ENCODE data around the gene AKAP14.
"Not testable (repeated sequence)": the region's sequence is repeated elsewhere in the genome, so short reads cannot be mapped to it uniquely, and the experiment has no call there.

Gene AKAP14

GRCh38 chrX:119935215-119935874 is 39.7 kb downstream of the AKAP14 start:
- DNase-seq = no peak

DNA sequence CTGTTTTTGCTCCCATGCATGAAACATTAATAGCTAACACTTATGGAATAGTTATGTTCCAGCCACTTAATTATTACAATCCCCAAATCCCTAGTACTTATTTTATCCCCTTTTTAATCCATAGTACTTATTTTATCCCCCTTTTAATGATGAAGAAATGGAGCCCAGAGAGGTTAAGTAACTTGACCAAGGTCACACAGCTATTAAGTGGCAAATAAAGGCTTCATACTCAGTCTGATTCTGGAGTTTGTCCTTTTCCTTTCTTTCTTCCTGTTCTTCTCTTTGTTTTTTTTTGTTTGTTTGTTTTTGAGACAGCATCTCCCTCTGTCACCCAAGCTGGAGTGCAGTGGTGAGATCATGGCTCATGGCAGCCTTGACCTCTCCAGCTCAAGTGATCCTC is 45.6 kb downstream of the AKAP14 start:
- DNase-seq = no peak

GRCh38 chrX:119942173-119942819 is 46.6 kb downstream of the AKAP14 start:
- no peak for DNase-seq

DNA sequence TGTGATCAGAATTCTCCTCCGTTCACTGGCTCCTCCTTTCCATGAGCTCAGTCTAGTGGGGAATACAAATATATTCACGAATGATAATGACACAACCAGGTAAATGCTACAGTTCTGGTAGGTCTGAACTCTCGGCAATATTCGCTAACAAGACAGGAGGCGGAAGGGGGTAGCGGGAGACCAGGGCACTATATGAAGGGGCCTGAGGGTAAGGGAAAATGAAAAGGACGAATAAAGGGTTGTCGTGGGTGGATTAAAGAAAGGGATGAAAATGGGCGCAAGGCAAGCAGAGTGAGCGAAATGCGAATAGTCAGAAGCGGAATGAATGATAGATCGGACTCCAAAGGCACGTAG is 47.1 kb downstream of the AKAP14 start:
- DNase-seq = peak; percentile 0

GRCh38 chrX:119943185-119943988 is 47.7 kb downstream of the AKAP14 start, which contains the start of gene NKAP:
Gene NKAP (minus strand): TSS chrX:119943751. CDS start chrX:119943605, 146 bp downstream.
- peak; percentile 71 for DNase-seq

DNA sequence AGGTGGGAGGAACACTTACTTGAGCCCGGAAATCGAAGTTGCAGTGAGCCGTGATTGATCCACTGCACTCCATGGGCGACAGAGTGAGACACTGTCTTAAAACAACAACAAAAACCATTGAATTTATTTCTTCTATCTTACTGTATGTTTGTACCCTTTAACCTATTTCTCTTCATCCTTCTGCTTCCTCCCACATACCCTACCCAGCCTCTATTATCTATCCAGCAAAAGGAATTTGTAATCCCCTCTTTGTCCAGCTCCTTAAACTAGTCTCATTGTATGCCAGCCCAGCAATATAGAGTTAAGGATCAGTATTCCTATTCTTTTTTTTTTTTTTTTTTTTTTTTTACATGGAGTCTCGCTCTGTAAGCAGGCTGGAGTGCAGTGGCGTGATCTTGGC is 49.8 kb downstream of the AKAP14 start:
- no peak for DNase-seq

- DNase-seq = no peak
Observed at GRCh38 chrX:119948381-119948780, 52.7 kb downstream of the AKAP14 start.

- no peak for DNase-seq
Observed at GRCh38 chrX:119954374-119954773, 58.7 kb downstream of the AKAP14 start.

DNA sequence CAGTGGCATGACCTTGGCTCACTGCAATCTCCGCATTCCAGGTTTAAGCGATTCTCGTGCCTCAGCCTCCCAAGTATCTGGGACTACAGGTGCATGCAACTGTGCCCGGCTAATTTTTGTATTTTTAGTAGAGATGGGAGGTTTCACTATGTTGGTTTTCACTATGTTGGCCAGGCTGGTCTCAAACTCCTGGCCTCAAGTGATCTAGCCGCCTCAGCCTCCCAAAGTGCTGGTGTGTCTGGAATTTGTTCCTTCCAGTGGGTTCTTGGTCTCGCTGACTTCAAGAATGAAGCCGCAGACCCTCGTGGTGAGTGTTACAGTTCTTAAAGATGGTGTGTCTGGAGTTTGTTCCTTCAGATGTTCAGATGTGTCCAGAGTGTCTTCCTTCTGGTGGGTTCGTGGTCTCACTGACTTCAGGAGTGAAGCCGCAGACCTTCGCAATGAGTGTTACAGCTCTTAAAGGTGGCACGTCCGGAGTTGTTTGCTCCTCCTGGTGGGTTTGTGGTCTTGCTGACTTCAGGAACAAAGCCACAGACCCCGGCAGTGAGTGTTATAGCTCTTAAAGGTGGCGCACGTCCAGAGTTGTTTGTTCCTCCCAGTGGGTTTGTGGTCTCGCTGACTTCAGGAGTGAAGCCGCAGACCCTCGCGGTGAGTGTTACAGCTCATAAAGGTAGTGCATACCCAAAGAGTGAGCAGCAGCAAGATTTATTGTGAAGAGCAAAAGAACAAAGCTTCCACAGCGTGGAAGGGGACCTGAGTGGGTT is 60.3 kb downstream of the AKAP14 start:
- DNase-seq = not testable (repeated sequence)

DNA sequence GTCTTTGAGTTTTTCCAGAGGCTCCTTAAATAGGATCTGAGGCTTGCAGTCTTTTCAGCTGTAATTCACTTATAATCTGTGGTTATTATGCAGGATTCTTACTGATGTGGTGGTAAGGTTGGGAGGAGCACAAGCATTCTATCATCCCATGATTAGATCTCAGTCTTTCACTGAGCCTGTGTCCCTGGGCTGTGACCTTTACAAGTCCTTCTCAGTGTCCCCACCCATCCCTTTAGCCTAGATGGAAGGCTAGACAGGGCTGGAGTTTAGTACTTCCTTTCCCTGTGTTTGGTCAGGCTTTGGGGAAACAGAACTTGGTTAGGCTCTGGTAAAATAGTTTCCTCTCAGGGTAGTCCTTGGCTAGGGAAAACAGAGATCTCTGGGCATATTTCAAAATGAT is 64.9 kb downstream of the AKAP14 start:
- DNase-seq = no peak

DNA sequence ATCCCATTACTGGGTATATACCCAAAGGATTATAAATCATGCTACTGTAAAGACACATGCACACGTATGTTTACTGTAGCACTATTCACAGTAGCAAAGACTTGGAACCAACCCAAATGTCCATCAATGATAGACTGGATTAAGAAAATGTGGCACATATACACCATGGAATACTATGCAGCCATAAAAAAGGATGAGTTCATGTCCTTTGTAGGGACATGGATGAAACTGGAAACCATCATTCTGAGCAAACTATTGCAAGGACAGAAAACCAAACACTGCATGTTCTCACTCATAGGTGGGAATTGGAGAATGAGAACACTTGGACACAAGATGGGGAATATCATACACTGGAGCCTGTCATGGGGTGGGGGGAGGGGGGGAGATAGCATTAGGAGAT is 71.1 kb downstream of the AKAP14 start:
- not testable (repeated sequence) for DNase-seq

Data from COR-L47 (cell line).